Measurements from ENCODE around the gene CERK.
"Not testable (repeated sequence)": the region's sequence is repeated elsewhere in the genome, so short reads cannot be mapped to it uniquely, and the experiment has no call there.

CERK gene

GRCh38 chr22:46653596-46653995 is 84.5 kb downstream of the CERK start:
- no peak for TF ChIP-seq CTCF (IDR thresholded peaks at IDR 0.05; ENCODE audit: low read depth, low read length)
- H3K4me3 ChIP-seq (ENCODE audit: low read depth, low read length) = no peak overlapping the region
- in situ Hi-C loops (cut with HindIII; ENCODE audit: low sequenced_read_pairs) = no loop called here
- no peak for DNase-seq (ENCODE audit: low read depth, low spot score)

- peak; percentile 54 for DNase-seq (ENCODE audit: low read depth, low spot score)
- no peak overlapping the region for H3K4me3 ChIP-seq (ENCODE audit: low read depth, low read length)
- in situ Hi-C loops (cut with HindIII; ENCODE audit: low sequenced_read_pairs) = no loop called here
- no peak for TF ChIP-seq CTCF (IDR thresholded peaks at IDR 0.05; ENCODE audit: low read depth, low read length)
These were observed 85.2 kb downstream of the CERK start for GRCh38 chr22:46652847-46653331.

- no peak overlapping the region for H3K4me3 ChIP-seq (ENCODE audit: low read depth, low read length)
- in situ Hi-C loops (cut with HindIII; ENCODE audit: low sequenced_read_pairs) = no loop called here
- no peak for TF ChIP-seq CTCF (IDR thresholded peaks at IDR 0.05; ENCODE audit: low read depth, low read length)
- peak; percentile 64 for DNase-seq (ENCODE audit: low read depth, low spot score)
These were observed 85.8 kb downstream of the CERK start for GRCh38 chr22:46652081-46652846.

- in situ Hi-C loops (cut with HindIII; ENCODE audit: low sequenced_read_pairs) = no loop called here
- DNase-seq (ENCODE audit: low read depth, low spot score) = no peak
- no peak for TF ChIP-seq CTCF (IDR thresholded peaks at IDR 0.05; ENCODE audit: low read depth, low read length)
- no peak overlapping the region for H3K4me3 ChIP-seq (ENCODE audit: low read depth, low read length)
These were observed 86.7 kb downstream of the CERK start for GRCh38 chr22:46651316-46651715.

- H3K4me3 ChIP-seq (ENCODE audit: low read depth, low read length) = no peak overlapping the region
- no peak for TF ChIP-seq CTCF (IDR thresholded peaks at IDR 0.05; ENCODE audit: low read depth, low read length)
- no peak for DNase-seq (ENCODE audit: low read depth, low spot score)
- in situ Hi-C loops (cut with HindIII; ENCODE audit: low sequenced_read_pairs) = no loop called here
These were observed 87.8 kb downstream of the CERK start for GRCh38 chr22:46650078-46650810.

- in situ Hi-C loops (cut with HindIII; ENCODE audit: low sequenced_read_pairs) = no loop called here
- no peak overlapping the region for H3K4me3 ChIP-seq (ENCODE audit: low read depth, low read length)
- peak; percentile 43 for DNase-seq (ENCODE audit: low read depth, low spot score)
- TF ChIP-seq CTCF (IDR thresholded peaks at IDR 0.05; ENCODE audit: low read depth, low read length) = no peak
These were observed 88.6 kb downstream of the CERK start for GRCh38 chr22:46649141-46650077.

- DNase-seq (ENCODE audit: low read depth, low spot score); in situ Hi-C loops (cut with HindIII; ENCODE audit: low sequenced_read_pairs); H3K4me3 ChIP-seq (ENCODE audit: low read depth, low read length): not testable (repeated sequence)
These were observed 89.7 kb downstream of the CERK start for GRCh38 chr22:46648225-46648820.
